CD4-positive, alpha-beta T cell treated with Interleukin-2 at 100 ng/mL for 4 hours (primary cell): ENCODE measurements around the gene RGR.

ENCODE experiments used
- DNase-seq: peaks from one replicate; pipeline ENCODE4 v3.0.0-alpha.2; 2020; ENCODE audit warnings: low spot score

The RGR gene, protein sequence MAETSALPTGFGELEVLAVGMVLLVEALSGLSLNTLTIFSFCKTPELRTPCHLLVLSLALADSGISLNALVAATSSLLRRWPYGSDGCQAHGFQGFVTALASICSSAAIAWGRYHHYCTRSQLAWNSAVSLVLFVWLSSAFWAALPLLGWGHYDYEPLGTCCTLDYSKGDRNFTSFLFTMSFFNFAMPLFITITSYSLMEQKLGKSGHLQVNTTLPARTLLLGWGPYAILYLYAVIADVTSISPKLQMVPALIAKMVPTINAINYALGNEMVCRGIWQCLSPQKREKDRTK

GRCh38 chr10:84244651-84245270 is at the start of gene RGR:
Gene RGR, plus strand, starts transcription at chr10:84245053. Its CDS starts 38 bp downstream, at chr10:84245091.
- DNase-seq: no peak

DNA sequence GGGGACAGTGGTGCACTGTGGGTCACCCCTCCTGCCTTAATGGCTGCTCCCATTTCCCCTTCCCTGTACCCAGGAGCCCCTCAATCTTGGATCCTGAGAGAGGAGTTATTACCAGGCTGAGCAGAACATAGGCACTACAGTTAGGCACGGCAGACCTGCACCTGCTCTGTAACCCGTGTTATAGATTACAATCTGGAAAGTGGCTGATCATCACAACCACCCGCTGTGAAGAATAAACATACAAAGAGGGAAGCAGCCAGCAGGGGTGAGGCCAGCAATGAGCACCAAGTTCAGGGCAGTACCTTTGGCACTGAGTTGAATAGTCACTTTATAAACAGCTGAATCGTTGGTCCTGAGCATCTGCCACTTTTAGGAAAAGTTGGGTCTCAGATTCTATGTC is 48.8 kb upstream of the RGR start:
- DNase-seq: no peak

- DNase-seq: no peak
Observed at GRCh38 chr10:84196941-84197340, 47.9 kb upstream of the RGR start.

DNA sequence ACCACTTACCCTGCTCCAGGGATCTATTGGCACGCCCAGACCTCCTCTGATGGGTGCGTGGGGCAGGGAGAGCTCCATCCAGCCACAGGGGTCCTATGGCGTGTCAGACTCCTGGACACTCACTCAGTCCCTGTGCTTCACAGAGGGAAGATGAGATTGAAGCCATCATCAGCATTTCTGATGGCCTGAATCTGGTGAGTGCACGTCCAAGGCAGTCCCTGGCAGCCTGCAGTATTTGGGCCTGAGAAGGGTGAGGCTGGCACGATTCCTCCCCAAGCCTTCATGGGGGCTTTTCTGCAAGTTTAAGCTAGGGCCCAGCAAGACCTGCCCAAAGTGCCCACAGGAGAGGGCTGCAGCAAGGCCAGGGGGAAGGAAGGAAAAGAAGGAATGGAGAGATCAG is 47.2 kb upstream of the RGR start:
- no peak for DNase-seq

DNA sequence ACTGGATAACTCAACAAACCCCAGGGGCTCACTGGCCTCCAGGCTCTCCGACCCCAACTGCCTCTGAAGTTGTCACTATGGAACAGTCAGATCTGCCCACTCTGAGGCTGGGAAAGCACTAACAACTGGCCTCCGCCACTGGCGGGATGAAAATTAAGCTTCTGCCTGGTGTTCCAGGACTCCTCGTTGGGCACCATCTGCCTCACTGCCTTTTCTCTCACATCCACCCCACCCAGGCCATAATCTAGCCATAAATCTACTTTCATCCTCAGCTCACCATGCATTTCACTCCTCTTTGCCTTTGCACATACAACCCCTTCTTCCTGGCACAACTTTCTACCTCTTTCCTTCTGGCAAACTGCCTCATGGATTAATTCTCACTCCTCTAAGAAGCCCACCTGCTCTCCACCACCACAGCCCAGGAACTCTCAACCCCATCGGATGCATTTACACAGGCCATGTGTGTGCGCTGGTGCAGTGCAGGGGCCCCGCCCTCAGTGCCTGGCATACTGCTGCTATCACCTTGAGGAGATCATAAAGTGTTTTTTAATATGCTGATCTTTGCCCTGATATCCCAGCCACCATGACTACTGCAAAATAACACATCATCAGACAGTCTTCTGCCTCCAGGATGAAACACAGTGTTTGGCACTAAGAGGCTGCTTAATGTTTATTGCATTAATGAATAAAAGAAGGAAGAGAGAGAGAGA is 46.5 kb upstream of the RGR start:
- no peak for DNase-seq

- no peak for DNase-seq
Observed at GRCh38 chr10:84200537-84201243, 44.2 kb upstream of the RGR start.

DNA sequence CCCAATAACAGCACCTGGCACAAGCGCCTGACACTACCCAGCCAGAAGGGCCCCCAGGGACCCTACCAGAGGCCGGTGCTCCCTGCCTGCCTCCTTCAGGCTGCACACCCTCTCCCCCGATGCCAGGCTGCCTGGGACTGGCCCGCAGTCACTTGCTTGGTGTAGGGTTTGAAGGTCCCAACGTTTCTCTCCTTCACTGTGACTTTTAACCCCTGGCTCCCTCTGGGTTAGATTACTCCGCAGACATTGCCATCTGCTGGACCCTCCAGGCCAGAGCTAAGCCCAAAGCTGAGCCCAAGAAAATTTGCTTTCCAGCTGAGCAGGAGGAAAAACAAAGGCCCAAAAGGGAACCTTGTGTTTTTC is 43.6 kb upstream of the RGR start:
- no peak for DNase-seq

DNA sequence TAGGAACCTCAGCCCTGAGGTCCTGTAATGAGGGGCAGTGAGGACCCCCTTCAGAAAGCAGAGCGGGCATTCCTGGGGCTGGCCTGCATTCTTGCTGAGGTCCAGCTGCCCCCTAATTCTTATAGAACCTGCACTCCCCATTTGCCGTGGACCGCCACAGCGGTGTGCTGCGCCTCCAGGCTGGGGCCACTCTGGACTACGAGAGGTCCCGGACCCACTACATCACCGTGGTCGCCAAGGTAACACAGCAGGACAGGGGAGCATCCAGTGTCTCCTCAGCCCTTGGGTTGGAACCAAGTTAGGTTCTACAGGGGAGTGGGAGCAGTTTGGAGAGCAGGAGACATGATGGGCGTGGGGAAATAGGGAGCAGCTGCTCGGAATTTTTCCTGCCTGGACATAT is 43.2 kb upstream of the RGR start:
- DNase-seq: no peak

GRCh38 chr10:84202349-84202748 is 42.5 kb upstream of the RGR start:
- no peak for DNase-seq

DNA sequence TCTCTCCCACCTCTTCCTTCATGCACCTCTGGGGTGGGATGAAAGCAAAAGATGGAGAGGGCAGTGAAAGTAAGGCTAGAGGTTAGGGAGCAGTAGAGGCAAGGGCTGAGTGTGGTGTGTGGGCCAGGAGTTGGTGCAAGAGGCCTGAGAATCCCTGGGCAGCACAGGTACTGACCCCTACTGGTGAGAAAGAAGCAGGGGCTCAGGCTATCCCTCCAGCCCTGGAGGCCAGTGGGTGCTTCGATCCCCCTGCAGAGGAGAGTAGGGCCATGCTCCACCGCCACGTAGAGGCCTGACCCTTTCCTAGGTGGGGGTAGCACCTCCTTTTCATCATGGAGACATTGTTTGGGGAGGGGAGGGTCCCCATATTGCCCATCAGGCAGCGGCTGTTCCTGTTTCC is 40.7 kb upstream of the RGR start:
- no peak for DNase-seq

- no peak for DNase-seq
Observed at GRCh38 chr10:84204610-84205009, 40.2 kb upstream of the RGR start.

DNA sequence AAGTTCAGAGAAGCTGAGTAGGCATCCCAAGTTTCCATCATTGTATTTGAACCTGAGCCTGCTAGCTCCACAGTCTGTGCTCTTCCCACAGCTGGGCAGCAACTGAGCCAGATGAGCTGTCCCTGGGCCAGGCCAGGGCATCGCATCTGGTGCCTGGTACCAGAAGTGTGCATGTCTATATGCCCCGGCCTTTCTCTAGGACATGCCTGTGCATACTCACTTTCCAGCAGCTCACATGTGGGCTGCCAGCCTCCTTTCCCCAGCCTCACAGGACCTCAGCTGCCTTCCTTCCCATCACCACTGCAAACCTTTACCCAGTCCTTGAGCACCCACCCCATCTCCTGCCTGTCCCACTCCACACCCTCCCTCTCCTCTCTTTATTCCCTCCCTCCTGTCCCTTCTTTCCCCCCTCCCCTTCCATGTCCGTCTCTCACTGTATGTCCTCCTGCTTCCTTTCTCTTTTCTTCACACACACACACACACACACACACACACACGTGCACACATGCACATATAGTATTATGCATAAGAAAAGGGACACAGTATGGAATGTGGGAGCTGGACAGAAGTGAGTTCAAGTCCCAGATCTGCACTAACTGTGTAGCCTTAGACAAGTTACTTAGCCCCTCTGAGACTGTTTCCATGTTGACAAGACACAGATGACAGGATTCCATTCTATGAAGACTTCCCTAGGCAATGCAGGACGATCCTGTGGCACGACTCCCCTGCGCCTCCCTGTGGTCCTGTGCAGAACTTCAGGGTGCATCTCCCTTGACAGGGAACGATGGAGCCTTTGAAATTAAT is 39.6 kb upstream of the RGR start:
- peak; percentile 60 for DNase-seq

GRCh38 chr10:84205853-84206525 is 38.9 kb upstream of the RGR start:
- no peak for DNase-seq

DNA sequence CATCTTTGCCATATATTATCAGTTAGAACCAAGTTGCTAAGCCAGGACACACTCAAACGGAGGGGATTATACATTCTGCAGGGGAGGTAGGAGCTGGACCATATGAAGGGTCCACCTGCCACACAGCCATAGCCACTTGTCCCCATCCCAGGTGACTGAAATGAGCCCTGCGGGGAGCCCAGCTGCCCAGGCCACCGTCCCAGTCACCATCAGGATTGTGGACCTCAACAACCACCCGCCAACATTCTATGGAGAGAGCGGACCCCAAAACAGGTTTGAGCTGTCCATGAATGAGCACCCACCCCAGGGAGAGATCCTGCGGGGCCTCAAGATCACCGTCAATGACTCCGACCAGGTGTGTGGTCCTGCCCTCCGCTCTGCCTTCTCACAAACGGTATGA is 36.8 kb upstream of the RGR start:
- DNase-seq: no peak

- no peak for DNase-seq
Observed at GRCh38 chr10:84211566-84211965, 33.3 kb upstream of the RGR start.

DNA sequence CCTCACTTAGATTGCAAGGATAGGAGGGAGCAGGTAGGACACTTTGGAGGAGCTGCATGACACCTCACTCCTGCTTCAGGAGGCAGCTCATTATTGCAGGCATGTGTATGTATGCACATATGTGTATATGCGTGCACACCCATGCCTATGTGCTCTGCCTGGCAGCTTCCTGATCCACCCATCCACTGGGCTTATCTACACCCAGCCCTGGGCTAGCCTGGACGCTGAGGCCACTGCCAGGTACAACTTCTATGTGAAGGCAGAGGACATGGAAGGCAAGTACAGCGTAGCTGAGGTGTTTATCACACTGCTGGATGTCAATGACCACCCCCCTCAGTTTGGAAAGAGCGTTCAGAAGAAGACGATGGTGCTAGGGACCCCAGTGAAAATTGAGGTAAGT is 32.8 kb upstream of the RGR start:
- DNase-seq: no peak

DNA sequence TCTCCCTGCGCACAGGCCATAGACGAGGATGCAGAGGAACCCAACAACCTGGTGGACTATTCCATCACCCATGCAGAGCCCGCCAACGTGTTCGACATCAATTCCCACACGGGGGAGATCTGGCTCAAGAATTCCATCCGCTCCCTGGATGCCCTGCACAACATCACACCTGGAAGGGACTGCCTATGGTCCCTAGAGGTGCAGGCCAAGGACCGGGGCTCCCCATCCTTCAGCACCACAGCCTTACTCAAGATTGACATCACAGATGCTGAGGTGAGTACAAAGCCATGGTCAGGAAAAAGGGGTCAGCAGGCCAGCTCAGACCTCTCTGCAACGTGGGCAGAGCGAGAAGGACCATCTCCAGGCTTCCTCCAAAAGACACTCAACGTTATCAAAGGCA is 31.8 kb upstream of the RGR start:
- DNase-seq: no peak

- DNase-seq: no peak
Observed at GRCh38 chr10:84214046-84214572, 30.7 kb upstream of the RGR start.

DNA sequence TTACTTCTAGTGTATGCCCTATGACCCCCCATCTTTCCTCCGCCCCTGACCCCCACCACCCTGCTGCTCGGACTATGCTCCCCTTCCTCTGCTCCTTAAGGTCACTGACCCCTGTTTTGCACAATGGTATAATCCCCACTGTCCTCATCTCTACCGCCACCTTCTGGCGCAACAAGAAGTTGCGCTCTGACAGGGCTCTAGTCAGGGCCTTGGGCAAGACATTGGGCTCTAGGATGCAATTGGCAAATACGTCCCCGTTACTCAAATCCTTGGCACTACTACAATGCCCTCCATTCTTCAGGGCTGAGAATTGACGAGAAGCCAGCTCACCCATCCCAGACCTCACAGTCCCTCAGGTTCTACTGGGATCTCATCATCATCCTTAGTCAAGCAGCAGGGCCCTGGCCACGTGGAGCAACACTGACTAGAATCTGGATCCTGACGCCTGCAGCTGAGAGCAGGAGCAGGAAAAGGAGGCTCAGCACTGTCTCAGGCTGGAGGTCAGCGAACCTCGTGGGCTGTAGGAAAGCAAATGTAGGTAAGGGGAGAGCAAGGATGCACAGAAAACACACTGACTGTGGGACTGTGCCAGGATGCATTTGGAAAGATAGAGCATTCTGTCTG is 30.1 kb upstream of the RGR start:
- peak; percentile 38 for DNase-seq

DNA sequence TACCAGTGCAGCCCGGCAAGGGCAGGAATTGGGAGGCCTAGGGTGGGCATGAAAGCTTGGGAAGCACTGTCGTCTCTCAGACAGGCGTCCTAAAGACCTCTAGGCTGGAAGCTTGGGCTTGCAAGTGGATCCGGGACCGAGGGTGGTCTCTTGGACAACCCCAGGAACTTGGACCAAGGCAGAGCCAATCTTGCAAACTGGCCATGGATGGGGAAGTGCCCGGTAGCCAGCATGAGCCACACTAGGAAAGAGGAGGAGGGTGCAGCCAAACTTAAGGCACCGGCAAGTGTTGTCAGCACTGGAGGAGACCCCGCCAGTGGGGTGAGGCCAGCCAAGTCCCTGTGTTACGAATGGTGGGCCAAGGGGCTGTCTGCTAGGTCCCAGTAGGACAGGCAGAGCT is 28.0 kb upstream of the RGR start:
- DNase-seq: no peak

- DNase-seq: no peak
Observed at GRCh38 chr10:84217746-84218145, 27.1 kb upstream of the RGR start.
